ENCODE data around the gene CARNS1. TPM values are rescaled to one million over a fixed set of nuclear protein-coding genes. Genes with fewer than 3 reads are reported as not detected.

CARNS1 gene
- total and polyA plus RNA-seq, 8 donors, result 0.29 to 33.3 (median 2.9) TPM

GRCh38 chr11:67458266-67458665 is 42.8 kb downstream of the CARNS1 start:
- Histone ChIP-seq H3K36me3 (no peaks in the 10 kb centered on the region), H3K27me3 (no peaks in the 10 kb centered on the region), H3K4me3 (no peak overlapping the region), H3K9me3 (no peaks in the 10 kb centered on the region), H3K27ac (no peak overlapping the region), H3K4me1 (peaks cover 0 to under 1% (median 0%) of the 10 kb centered on the region in 4 donors)
- no peak for TF ChIP-seq CTCF (IDR thresholded peaks at IDR 0.05)
- TF ChIP-seq POLR2A (IDR thresholded peaks at IDR 0.05), result no peak
- WGBS, 5 donors, result 77 to 92% (median 89%) methylated on average over 17 to 19 of the region's 19 CpGs
- DNase-seq, result no peak
- intact Hi-C loops (cut with DNase I; ENCODE audit: low total_unique reads), result no loop called here

GRCh38 chr11:67463186-67463585 is 47.7 kb downstream of the CARNS1 start:
- intact Hi-C loops (cut with DNase I; ENCODE audit: low total_unique reads), result no loop called here
- Histone ChIP-seq H3K27me3 (no peaks in the 10 kb centered on the region), H3K9me3 (no peaks in the 10 kb centered on the region), H3K4me3 (no peak overlapping the region), H3K36me3 (peaks cover 0 to 5% (median 2%) of the 10 kb centered on the region in 4 donors), H3K4me1 (peaks cover 28 to 45% (median 43%) of the 10 kb centered on the region in 4 donors), H3K27ac (peak overlapping the region in 2 of 5 donors; percentile 94 to 96)
- TF ChIP-seq CTCF (IDR thresholded peaks at IDR 0.05), result no peak
- 82 to 91% (median 85%) methylated on average over 8 to 10 of the region's 10 CpGs for WGBS, 5 donors
- DNase-seq, result no peak

- Histone ChIP-seq H3K4me3 (peak overlapping the region; percentile 54 to 69 (median 60)), H3K9me3 (no peaks in the 10 kb centered on the region), H3K27ac (peak overlapping the region; percentile 79 to 96 (median 94)), H3K4me1 (peaks cover 31 to 49% (median 47%) of the 10 kb centered on the region in 4 donors), H3K27me3 (no peaks in the 10 kb centered on the region), H3K36me3 (peaks cover 0 to 5% (median 2%) of the 10 kb centered on the region in 4 donors)
- intact Hi-C loops (cut with DNase I; ENCODE audit: low total_unique reads), result no loop called here
- TF ChIP-seq EP300 (IDR thresholded peaks at IDR 0.05), result no peak
- TF ChIP-seq POLR2A (IDR thresholded peaks at IDR 0.05), result no peak
- TF ChIP-seq CTCF (IDR thresholded peaks at IDR 0.05), result no peak
- peak in 2 of 3 donors; percentile 27 to 36 for TF ChIP-seq POLR2AphosphoS5 (IDR thresholded peaks at IDR 0.05)
- 69 to 84% (median 80%) methylated on average over 12 to 20 of the region's 20 CpGs for WGBS, 5 donors
- peak; percentile 48 to 54 for DNase-seq
These were observed 48.4 kb downstream of the CARNS1 start for GRCh38 chr11:67463680-67464410.

- DNase-seq, result peak; percentile 94 to 95
- H3K27ac ChIP-seq, result peak overlapping the region; percentile 90 to 98 (median 95)
These were observed 49.1 kb downstream of the CARNS1 start for GRCh38 chr11:67464411-67465188.

More at GRCh38 chr11:67464411-67465188, 49.1 kb downstream of the CARNS1 start:
- no peaks in the 10 kb centered on the region for H3K9me3 ChIP-seq
- H3K27me3 ChIP-seq, result no peaks in the 10 kb centered on the region
- peaks cover 33 to 52% (median 51%) of the 10 kb centered on the region in 4 donors for H3K4me1 ChIP-seq
- 12 to 26% (median 13%) methylated on average over 23 to 56 of the region's 56 CpGs for WGBS, 5 donors
- intact Hi-C loops (cut with DNase I; ENCODE audit: low total_unique reads), result no loop called here
- H3K36me3 ChIP-seq, result peaks cover 0 to 5% (median 2%) of the 10 kb centered on the region in 4 donors
- TF ChIP-seq CTCF (IDR thresholded peaks at IDR 0.05), result no peak
- TF ChIP-seq POLR2AphosphoS5 (IDR thresholded peaks at IDR 0.05), result peak in 2 of 3 donors; percentile 86 to 90
- no peak for TF ChIP-seq EP300 (IDR thresholded peaks at IDR 0.05)
- peak in 1 of 4 donors; percentile 49 for TF ChIP-seq POLR2A (IDR thresholded peaks at IDR 0.05)
- peak overlapping the region; percentile 54 to 69 (median 60) for H3K4me3 ChIP-seq

Measured in stomach (tissue), 9 donors.